Left ventricle myocardium superior (tissue), 1 donor: Measurements from ENCODE around the gene KSR1. TPM values are rescaled to one million over a fixed set of nuclear protein-coding genes. Genes with fewer than 3 reads are reported as not detected.
A peak's percentile ranks its signal among the peaks of the same experiment; 100 is the strongest.

Source experiments
- ATAC-seq: fragments of 200-7000 bp; cut with Tn5 transposase; one replicate; pipeline ENCODE4 v1.9.1; 2020; ENCODE audit warnings: mild to moderate bottlenecking, moderate library complexity
- DNase-seq: peaks from one replicate; pipeline ENCODE4 v3.0.0-alpha.2; 2020
- intact Hi-C: fragments of 100-400 bp; cut with micrococcal nuclease; formaldehyde crosslinking; loops from one replicate; pipeline ENCODE4 v1.11.0; 2022
- total RNA-seq: library from RNA; stranded (reverse); fragmentation: NEBNext Ultra II Directional; extraction: Animal tissue kit (Norgen Biotek cat#: 25700); gene quantifications from one replicate; pipeline ENCODE4 v1.2.1, GENCODE V29; 2021
- donor health status: DM: no; HTN: yes; CAD: no; lungs with severe emphysema.

KSR1 gene
- total RNA-seq, 1 donor from 2014 or later, result 10.2 TPM

DNA sequence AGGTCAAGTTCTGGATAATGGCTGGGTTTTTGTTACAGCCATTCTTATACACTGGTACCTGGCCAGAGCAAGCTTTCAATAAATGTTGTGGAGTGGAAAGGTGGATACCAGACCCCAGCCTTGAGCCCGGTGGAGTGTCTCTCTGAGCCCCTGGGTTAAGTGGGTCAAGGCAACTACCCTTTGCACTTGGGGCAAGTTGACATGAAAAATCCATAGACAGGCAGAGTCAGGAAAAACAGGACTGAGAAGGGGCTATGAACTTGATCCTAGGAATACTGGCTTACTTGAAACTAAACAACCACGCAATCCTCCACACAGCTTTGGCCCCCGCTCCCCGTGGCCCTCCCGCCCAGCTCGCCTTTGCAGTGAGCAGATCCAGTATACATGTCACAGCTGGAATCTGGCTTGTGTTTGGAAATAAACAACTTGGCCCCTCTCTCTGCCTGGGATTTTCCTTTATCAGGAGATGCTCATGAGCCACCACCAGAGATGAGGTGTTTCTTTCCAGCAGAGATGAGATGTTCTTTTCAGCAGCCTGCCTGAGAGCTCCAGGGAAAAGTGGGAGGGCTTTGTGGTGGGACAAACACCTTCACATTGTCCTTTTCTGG, 65.9 kb downstream of the KSR1 start:
- no peak for DNase-seq
- intact Hi-C loops, result no loop called here
- ATAC-seq, result peak; percentile 54

DNA sequence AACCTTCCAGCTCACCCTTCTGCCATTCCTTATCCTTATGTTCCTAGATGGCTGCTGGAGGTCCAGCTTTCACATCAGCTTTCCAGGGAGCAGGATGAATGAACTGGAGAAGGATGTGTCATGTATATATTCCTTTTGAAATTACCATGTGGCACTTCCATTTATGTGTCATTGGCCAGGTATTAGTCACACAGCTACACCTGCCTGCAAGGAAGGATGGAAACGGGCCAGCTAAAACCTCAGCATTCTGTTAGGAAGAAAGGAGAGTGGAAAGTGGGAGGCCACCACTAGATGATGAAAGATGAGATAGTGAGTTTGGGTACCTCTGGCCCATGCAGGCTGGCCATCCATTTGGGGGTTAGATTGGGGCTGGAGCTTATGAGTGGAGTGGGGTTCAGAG, 67.5 kb downstream of the KSR1 start:
- DNase-seq, result no peak
- intact Hi-C loops, result no loop called here
- no peak for ATAC-seq

DNA sequence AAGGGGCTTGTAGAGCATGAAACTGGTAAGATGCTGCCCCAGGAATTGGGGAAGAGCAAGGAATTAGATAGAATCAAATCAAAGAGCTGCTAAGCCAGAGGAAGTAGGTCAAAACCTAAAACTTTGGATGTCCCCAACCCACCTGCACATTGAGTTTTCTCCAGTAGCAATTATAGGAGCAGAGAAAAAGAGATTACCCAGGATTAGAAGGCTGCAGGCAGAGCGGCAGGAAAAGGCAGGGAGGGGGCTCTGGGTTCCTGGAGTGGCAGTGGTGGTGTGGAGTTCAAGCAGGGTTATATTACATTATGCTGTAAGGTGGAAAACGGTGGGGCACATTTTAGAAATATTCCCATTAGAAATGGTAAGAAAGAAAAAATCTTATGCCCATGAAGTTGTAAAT, 68.3 kb downstream of the KSR1 start:
- intact Hi-C loops, result no loop called here
- no peak for ATAC-seq
- DNase-seq, result no peak

DNA sequence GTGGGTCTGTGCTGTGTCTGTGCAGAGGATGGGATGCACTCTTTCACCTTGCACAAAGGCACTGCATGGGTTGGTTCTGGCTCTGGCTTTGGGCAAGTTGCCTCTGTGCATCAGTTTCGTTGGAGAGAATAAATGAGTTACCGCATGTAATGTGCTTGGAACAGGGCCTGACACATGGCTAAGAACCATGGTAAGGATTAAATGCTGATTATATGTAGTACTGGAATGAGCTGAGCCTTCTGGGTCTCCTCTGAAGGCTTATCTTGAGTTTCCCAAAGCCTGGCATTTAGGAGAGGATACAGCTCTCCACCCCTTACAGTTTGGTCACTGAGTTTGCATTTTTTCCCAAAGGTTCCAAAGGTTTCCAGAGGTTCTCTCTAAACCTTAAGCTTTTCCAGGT, 69.1 kb downstream of the KSR1 start:
- intact Hi-C loops, result no loop called here

DNA sequence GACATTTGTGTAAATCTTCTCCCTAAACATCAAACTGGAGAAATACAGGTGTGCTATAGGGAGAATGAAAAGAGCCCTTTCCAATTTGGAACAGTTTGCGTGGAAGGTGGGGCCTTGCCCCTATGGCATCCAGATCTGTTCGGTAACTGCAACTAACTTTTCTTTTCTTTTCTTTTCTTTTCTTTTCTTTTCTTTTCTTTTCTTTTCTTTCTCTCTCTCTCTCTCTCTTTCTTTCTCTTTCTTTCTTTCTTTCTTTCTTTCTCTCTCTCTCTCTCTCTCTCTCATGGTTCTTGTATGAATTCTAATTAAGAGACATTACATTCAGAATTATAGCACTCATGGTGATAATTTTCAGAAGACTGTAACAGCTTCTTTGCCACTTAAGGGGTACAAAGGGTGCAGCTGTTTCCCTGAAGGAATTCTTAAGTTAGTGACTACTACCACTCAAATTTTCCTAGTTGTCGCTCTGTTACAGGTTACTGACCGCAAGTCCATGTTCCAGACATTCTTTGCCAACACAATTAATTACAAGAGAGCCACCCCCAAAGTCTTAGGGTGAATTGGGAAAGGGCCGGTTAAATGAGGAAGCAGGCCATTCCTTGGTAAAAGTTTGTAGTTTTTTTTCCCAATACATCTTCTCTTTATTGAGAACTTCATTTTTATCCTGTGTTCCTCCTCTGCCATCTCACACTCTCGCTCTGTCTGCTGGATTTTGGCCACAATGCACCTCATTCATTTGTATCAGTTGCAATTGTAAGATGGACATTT, 69.8 kb downstream of the KSR1 start:
- DNase-seq, result no peak
- no peak for ATAC-seq
- intact Hi-C loops, result no loop called here

More for the DNA sequence above, 69.1 kb downstream of the KSR1 start:
- DNase-seq (no peak), ATAC-seq (no peak)

DNA sequence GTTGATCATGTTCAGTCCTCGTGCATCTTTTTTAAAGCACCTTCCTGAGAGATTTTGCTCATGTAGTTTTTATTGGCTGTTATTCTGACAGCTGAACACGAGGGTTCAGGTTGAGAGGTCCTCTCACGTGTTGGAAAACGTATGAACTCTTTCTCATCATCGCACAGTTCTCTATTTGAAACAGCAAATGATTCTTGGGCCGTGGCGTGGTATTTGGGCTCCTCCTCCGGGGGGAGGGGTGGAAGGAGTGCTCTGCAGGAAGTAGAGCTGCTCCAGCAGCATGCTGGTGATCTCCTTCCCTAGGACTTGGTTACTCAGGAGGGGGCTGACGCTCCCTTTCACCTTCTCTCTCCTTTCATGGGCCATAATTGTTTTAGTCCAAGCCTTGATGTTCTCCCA, 70.4 kb downstream of the KSR1 start:
- peak; percentile 48 for DNase-seq
- ATAC-seq, result peak; percentile 72
- intact Hi-C loops, result no loop called here

DNA sequence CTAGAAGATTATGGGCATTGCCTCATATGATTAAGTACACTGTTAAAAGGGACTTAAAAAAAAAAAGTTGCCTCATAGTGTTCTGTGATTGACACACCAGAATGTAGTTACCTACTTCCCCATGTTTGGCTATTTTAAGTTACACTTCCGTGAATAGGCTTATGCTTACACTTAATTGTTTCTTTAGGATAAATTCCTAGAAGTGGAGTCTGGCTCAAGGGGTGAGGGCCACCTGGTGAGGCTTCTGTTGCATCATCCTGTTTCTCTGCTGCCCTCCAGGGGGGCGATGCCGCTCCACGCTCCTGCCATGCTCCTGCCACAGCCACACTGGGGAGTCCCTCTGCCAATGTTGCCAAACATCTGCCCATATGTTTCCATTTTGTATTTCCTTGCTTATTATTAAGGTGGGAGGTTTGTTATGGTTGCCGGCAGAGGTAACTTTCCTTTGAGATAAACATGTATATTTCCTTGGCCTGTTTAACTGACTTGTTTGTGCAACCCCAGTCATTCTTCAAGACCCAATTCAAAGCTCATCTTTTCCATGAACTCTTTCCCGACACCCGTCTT, 73.1 kb downstream of the KSR1 start:
- intact Hi-C loops, result no loop called here
- peak; percentile 20 for ATAC-seq
- DNase-seq, result no peak

DNA sequence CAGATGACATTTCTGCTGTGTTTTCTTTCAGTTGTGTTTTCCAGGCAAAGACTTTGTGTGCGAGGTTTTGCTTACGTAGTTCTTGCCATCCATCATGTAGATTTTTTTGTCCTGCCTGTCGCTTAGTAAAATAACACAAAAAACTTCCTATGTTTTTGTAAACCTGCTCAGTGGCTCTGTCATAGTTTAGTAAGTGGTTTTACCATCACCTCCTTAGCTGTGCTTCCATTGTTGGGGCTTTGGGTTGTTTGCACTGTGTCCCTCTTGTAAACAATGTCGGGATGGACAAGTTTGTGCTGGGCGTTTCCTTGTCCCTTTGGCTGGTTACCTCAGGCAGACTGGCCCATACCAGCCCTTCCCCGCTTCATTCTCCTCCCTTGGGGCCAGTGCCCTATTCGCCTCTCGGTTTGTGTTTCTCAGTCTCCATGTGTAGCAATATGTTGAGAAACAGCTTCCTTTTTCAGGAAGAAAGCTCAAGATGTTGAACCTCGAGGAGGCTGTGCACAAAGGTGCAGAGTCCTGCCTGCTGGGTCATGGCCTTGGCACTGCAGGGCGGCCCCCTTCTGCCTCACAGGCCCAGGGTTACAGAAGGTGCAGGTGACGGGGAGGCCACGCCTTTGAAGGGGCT, 74.6 kb downstream of the KSR1 start:
- DNase-seq (no peak), ATAC-seq (peak; percentile 56)
- intact Hi-C loops, result no loop called here

DNA sequence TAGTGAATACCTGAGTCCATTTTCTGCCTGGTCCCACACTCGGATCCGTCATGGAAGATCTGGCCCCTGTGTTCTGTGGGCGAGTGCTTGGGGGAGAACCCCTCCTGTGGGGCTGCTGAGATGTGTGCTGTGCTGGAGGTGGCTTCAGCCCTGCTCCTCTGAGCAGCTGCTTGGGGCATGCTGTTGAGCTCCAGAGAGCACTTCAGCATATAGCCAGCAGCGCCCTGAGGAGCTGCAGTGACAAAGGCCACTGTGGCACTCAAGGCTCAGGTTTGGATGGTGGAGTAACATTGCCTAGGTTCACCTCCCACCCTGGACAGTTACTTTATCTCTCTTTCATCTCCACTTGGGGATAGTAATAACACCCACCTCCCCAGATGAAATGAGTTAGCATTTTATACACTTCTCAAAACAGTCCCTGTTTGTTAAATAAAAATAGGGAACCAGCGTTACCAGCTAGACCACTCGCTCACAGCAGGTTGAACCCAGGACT, 75.3 kb downstream of the KSR1 start:
- intact Hi-C loops, result no loop called here
- ATAC-seq (no peak), DNase-seq (no peak)

DNA sequence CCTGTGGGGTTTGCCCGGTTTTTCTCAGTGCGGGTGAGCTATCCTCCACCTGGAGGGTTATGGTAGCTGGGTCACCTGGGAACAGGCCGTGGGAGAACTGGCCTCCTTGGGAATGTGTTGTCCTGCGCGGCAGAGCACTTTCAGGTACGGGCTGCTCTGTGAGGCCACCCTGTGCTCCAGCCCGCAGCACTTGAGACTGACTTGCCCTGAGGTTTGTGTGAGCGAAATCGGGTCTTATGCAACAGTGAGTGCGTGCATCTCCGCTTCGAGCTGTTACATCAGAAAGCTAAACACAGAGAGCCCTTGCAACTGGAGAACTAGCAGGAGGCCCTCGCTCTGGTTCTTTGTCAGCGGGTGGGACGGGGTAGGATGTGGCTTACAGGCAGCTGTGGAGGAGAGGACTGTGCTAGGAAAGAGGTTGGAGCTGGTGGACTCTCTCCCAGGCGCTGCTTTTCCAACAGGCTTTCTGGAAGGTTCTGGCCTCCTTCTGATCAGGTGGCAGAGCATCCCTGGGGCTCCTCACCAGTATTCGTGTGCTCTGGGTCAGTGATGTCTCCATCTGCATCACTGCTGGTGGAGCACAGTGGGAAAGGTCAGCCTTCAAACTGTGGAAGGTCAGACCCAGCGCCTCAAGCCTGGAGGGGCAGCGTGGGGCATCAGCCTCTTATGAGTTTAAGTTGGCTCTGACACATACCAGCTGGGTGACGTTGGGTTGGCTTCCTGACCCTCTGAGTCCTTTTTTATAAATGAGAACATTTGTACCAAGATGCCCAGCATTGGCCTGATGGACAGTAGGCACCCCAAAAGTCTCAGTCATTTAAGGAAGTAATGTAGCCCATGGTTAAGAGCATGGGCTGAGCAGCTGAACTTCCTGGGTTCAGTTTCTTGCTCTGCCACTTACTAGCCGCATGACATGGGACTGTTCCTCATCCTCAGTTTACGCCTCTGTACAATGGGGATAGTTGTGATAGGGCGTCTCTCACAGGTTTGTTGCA, 76.3 kb downstream of the KSR1 start:
- DNase-seq (peak; percentile 52), ATAC-seq (peak; percentile 56)
- intact Hi-C loops, result no loop called here

DNA sequence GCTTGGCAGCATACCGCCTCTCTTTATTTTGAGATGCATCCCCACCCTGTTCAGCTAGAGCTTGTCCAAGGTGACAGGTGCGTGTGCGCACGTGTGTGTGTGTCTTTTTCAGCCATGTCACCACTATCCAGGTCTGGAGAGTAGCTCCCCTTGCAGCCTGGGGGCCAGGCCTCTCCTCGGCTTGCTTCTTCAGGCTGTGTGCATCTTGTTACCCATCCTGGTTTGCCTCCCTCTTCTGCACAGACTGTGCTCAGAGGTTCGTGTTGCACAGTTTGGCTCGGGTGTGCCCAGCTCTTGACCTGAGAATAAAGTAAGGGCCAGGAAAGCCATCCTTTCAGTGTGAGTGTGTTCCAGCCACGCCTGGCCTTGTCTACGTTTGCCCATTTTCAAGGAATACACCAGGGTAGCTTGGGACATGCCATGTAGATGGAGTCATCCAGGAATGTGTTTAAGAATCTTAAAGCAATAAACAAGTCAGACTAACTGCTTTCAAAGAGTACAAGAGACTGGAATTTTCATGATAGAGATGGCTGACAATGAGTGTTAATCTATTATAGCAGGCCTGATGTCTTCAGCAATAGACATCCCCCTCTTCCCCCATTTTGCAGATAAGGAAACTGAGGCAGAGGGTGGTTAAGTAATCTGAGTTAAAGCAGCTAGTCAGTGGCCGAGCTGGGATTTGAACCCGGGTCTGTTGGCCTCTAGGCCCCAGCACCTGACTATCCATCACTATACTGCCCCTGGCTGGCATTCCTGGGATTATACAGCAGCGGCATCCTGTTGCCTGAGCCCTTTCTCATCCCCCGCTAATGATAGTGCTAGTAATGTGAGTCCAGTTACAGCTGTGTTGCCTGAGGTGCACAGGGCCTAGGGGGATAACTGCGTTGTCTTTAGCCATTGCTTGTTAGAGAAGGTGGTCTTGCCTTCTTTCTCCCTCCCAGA, 77.9 kb downstream of the KSR1 start:
- ATAC-seq, result no peak
- intact Hi-C loops, result no loop called here

DNA sequence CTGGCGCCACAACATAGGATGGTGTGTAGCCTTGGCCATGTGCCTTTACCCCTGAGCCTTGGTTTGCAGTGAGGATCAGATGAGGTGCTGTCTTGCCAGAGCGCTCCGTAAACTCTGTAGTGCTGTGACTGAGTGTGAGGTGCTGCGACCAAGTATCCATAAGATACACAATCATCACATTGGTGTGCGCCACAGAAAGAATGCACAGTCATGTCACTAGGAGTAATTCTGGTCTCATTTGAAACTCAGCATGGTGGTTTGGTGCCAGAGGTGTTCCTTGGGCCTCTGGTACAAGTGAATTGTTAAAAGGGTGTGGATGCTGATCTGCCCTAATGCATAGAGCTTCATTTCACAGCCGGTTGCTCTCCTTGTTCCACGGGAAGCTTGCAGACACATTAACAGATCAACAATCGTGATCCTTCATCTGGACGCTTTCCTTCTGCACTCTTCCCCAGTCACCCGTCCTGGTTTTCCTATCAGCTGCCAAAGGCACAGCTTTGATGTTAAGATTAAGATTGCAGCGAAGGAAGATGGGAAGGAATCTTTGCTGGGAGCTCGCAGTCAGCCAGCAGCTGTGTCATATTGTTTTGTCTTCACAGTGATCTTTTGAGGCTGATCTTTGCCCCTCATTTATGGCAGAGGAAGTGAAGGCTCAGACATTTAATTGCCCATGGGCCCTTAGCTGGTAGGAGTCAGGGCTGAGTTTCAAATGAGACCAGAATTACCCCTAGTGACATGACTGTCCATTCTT, 79.1 kb downstream of the KSR1 start:
- intact Hi-C loops, result no loop called here
- DNase-seq (no peak), ATAC-seq (no peak)

More for the DNA sequence above, 77.9 kb downstream of the KSR1 start:
- DNase-seq, result no peak

DNA sequence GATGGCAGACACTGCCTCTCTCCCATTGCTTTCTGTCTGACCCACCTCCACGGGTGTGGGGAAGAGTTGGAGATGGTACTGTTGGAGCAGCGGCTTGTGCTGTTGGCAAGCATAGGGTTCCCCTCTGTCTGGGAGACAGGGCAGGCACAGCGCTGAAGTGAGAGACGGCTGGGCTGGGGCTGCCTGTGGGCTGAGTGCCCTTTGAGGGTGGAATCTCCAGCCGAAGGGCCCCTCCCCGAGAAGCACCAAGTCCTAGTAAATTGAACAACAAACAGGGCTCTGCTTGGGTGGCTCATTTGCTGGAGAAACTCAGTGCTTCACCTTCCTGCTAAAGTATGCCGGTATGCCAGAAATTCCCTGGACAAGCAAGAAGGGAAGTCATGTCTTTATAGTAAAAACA, 79.7 kb downstream of the KSR1 start:
- ATAC-seq (no peak), DNase-seq (no peak)
- intact Hi-C loops, result no loop called here

DNA sequence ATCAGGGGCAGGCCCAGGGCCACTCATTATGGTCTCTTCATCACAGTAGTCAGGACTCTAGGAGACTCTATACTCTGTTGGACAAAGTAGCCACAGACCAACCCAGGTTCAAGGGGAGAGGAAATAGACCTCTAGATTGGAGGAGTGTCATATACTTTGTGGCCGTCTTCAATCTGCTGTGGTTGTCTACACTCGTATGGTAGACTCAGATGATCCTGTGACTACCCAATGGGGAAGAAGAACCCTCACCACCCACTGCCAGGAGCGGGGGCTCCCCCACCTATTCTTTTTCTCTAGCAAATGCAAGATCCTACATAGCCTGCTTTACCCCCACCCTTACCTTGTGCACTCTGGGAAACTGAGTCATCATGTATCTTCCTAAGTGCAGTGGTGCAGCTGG, 80.5 kb downstream of the KSR1 start:
- DNase-seq, result no peak
- ATAC-seq, result no peak
- intact Hi-C loops, result no loop called here

DNA sequence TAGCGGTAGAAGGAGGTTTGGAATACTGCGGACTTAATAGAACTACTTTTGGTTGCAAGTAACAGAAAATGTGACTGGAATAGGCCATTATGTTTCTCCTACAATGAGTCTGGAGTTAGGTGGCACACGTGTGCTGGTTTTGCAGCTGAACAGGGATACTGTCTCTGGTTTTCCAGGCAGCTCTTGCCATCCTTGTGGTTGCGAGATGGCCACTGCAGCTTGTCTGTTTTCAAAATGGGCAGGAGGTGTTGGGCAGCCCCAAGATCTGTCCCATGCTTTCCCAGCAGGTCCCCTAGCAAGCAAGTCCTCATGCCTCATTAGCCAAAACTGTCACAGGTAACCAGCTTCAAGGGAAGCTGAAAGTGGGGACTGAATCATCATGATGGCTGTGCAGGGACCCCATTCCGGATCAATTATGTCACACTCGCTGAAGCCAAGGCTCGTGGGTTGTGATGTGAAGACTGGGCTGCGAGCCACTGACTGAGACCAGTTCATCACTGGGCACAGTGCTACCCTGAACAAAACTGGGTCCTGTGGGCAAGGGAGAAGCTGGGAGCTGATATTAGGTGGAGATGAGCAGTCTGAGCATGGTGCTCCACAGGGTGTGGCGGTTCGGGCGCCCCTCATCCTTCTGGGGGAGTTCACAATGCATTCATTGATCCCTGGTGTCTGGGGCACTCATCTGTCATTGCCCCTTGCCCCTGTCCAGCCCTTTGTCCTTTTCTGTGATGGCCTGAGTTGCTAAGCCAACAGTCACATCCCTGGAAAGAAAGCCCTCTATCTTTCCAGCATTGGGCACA, 82.1 kb downstream of the KSR1 start:
- intact Hi-C loops, result no loop called here
- ATAC-seq (no peak), DNase-seq (no peak)

DNA sequence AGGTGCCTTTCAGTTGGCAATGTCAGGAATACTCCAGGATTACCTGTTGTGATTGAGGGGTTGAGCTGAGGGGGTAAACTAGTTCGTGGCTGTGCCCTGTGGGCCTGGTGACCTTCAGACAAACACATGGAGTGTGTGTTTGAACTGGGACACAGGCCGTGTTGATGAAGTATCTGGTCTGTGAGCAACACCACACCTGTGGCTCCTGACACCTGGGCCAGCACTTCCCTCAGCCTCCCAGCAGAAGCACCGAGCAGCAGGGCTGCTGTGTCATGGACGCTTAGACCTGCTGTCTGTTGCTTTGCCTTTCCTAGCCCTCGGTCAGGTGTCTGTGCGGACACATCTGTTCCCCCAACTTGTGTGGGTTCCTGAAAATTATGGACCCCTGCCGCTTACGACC, 82.9 kb downstream of the KSR1 start:
- ATAC-seq (no peak), DNase-seq (no peak)

More for the DNA sequence above, 82.9 kb downstream of the KSR1 start:
- intact Hi-C loops, result no loop called here
